ENCODE results near the gene KCNQ1OT1. TPM values are rescaled to one million over a fixed set of nuclear protein-coding genes. Genes with fewer than 3 reads are reported as not detected.

KCNQ1OT1 gene
- total and polyA plus RNA-seq, 9 of the 15 experiments (the other 6 are each of a cell fraction or from before 2014, with no cell fraction given), result 0.04 to 2.3 (median 0.74) TPM

GRCh38 chr11:2558861-2559526 lies 140.8 kb downstream of the KCNQ1OT1 start:
- DNase-seq (ENCODE audit: extremely low read depth in 1 of 4, low spot score in 3 of 4) (no peak), ATAC-seq (no peak), FAIRE-seq (no peak)
- no peak overlapping the region; a peak in 1 of 4 replicates for H3K9ac ChIP-seq (ENCODE audit: insufficient read depth in 1 of 2, low read depth in 2 of 2, low read length in 2 of 2)
- POLR2A ChIA-PET, result interaction anchor here (0.7 kb wide), 1 partner anchor 92 kb away, joined by 3 read pairs; no protein-coding TSS in a partner anchor
- no peak overlapping the region for H3K4me3 ChIP-seq
- no peak overlapping the region for H2AFZ ChIP-seq (ENCODE audit: low read depth, low read length)
- no peaks in the 10 kb centered on the region for H3K9me3 ChIP-seq (replicated peaks; ENCODE audit: control insufficient read depth, insufficient read depth, low read depth, low read length)
- peaks cover 10 to 47% of the 10 kb centered on the region in 2 experiments for H3K27me3 ChIP-seq (ENCODE audit: control insufficient read depth in 2 of 2, insufficient read depth in 2 of 2, low read length in 2 of 2)
- no peaks in the 10 kb centered on the region; the same call in 1 of the 2 replicates for H4K20me1 ChIP-seq (replicated peaks; ENCODE audit: control insufficient read depth, insufficient read depth, low read length)
- in situ Hi-C loops (cut with MboI), result no loop called here
- no peaks in the 10 kb centered on the region for H3K36me3 ChIP-seq (ENCODE audit: control insufficient read depth, insufficient read depth, low read length)
- H3K79me2 ChIP-seq (ENCODE audit: control insufficient read depth, insufficient read depth, low read length), result no peaks in the 10 kb centered on the region
- CTCF ChIA-PET (ENCODE audit: low intra/inter-chr PET ratio), result no interaction called here
- H3K4me2 ChIP-seq (ENCODE audit: insufficient read depth, low read length), result no peak overlapping the region
- H3K9me1 ChIP-seq (ENCODE audit: control insufficient read depth, insufficient read depth, low read length), result no peaks in the 10 kb centered on the region
- no peak overlapping the region for H3K27ac ChIP-seq (ENCODE audit: extremely low read depth, low read depth, low read length)
- intact Hi-C loops (cut with micrococcal nuclease), result no loop called here
- peaks cover 0 to 36% of the 10 kb centered on the region in 2 experiments; a peak in 2 of 5 replicates for H3K4me1 ChIP-seq (replicated peaks in 1 of 2; ENCODE audit: control insufficient read depth in 2 of 2, insufficient read depth in 2 of 2, low read length in 2 of 2)
- BruUV-seq (replicated peaks), result no TSS peak
- 33% methylated on average over 13 of the region's 13 CpGs for WGBS (ENCODE audit: insufficient coverage, low coverage, missing lambda C conversion rate)
- no peak for TF ChIP-seq CCAR2 (IDR thresholded peaks at IDR 0.05; ENCODE audit: low read depth, low read length)
- TF ChIP-seq OTX1 (CRISPR knock-in tag; IDR thresholded peaks at IDR 0.05), result no peak
- no peak for TF ChIP-seq DACH1 (IDR thresholded peaks at IDR 0.05; ENCODE audit: partially characterized antibody)
- no peak for TF ChIP-seq E2F5 (CRISPR knock-in tag; IDR thresholded peaks at IDR 0.05)
- TF ChIP-seq THAP12 (CRISPR knock-in tag; IDR thresholded peaks at IDR 0.05), result no peak
- no peak for TF ChIP-seq CEBPB (tag; IDR thresholded peaks at IDR 0.05)
- TF ChIP-seq E2F4 (CRISPR knock-in tag; IDR thresholded peaks at IDR 0.05; ENCODE audit: low read depth), result no peak
- no peak for TF ChIP-seq TCF7 (IDR thresholded peaks at IDR 0.05; ENCODE audit: borderline replicate concordance)
- TF ChIP-seq BRD9 (IDR thresholded peaks at IDR 0.05; ENCODE audit: low read depth, partially characterized antibody), result no peak
- TF ChIP-seq HNRNPLL (IDR thresholded peaks at IDR 0.05; ENCODE audit: low read depth, low read length, poor library complexity, severe bottlenecking), result no peak
- no peak for TF ChIP-seq ZBTB2 (IDR thresholded peaks at IDR 0.05)
- TF ChIP-seq EP400 (IDR thresholded peaks at IDR 0.05), result no peak
- no peak for TF ChIP-seq TFAM (CRISPR knock-in tag; conservative IDR thresholded peaks at IDR 0.05)
- no peak for TF ChIP-seq HDAC2 (IDR thresholded peaks at IDR 0.05)
- no peak for TF ChIP-seq ZNF398 (CRISPR knock-in tag; IDR thresholded peaks at IDR 0.05)
